GM19035 (cell line): Measurements from ENCODE around the gene IL6R.

Experiments used
- ATAC-seq: cut with Tn5 transposase; IDR thresholded peaks from one replicate; pipeline ENCODE4 v1.9.1; 2021; ENCODE audit not compliant: unreplicated experiment

The IL6R gene

DNA sequence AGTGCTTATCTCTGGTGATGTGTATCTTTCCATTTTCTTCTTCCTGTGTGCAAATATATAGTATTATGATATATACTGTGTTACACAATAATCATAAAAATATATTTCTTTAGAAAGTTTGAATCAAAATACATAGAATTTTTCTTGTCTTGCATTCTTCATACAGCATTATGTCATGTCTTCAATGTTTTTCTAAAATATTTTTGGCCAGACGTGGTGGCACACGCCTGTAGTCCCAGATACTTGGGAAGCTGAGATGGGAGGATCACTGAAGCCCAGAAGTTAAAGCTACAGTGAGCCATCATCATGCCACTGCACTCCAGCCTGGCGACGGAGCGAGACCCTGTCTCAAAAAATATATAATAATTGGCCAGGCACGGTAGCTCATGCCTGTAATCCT, 41.6 kb downstream of the IL6R start:
- ATAC-seq = no peak

DNA sequence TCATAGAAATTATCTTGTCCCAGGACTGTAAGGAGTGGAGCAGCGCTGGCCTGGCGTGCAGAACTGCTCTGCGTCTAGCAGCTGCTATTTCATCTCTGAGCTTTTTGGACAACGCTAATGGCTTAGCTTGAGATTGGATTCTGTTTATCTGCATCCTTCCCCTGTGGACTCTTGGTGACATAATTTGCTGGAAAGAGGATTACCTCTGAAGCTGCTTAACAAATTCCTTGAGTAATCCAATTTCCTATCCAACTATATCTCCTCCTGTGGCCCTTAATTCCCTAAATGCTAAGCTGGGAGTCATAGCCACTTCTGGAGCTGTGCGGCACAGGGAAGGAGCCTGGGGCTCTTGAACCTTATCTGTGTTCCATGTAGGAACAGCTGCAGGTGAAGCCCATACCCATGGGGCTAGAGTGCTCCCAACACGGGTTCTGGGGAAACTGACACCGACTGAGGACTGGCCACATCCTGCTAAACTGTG, 43.2 kb downstream of the IL6R start:
- ATAC-seq = no peak

DNA sequence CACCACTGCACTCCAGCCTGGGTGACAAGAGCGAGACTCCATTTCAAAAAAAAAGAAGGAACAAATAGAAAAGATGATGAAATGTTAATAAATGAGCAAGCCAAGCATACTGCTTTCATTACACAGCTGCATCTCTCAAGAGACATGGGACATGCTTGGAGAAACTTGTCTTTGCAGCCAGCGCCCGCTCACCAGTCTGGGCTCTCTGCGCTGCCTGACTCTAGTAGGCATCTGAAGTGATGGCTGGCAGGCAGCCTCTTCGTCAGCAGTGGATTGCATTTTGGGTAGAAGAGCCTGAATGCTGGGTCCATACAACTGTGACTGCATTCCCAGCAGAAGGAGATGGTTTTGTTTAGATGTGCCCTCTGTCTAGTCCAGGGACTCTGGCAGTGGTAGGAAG, 48.0 kb downstream of the IL6R start:
- no peak for ATAC-seq

DNA sequence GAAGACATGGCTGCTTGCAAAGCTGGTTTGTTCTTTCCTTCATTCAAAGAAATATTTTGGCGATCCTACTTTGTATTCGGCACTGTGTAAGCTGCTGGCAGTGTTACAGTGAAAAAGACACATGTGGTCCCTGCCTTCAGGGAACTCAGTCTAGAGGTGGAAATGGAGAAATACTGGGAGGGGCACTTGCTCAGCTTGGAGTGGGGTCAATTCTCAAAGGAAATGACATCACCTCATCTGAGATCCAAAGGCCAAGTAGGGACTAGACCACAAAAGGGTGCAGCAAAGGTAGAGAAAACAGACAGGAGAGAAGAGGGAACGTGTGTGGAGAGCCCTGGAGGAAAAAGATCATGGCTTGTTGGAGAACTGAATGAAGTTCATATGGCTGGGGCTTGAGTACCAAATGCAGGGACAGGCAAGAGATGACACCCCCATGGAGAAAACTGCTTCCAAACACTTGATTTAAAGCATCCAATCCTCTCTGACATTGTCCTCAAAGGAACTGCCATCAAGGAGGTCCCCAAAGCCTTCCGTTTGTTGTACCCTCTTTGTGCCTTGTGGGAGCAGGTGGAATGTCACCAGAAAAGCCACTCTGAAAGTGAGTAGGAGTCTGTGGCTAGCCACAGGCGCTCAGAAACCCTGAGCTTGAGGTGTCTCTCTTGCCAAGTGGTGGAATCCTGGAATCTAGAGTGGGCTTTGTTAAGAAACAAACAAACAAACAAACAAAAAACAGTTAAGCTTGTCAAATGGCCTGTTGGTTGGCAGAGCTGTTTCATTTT, 48.6 kb downstream of the IL6R start:
- no peak for ATAC-seq

DNA sequence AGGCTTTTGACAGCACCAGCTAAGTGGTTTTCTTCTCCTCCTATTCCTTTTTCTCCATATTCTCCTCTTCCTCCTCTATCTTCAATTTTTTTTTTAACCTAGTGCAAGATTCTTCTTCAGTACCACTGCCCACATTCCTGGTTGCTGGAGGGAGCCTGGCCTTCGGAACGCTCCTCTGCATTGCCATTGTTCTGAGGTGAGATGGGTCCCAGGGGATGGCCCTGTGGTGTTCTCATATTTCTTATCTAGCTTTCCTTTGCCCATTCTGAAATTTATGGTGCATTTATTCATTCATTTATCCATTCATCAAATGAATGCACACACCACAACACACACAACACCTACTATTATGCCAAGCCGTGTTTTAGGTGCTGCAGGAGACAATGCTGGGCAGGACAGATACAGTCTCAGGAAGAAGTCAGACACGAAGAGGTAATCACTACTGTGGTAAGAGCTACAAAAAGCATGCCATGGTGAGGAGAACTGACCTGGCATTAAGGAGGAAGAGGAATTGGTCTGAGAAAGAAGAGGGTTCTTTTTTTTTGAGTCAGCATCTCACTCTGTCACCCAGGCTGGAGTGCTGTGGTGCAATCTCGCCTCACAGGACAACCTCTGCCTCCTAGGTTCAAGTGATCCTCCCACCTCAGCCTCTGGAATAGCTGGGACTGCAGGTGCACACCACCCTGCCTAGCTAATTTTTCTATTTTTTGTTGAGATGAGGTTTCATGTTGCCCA, 49.4 kb downstream of the IL6R start:
- no peak for ATAC-seq

DNA sequence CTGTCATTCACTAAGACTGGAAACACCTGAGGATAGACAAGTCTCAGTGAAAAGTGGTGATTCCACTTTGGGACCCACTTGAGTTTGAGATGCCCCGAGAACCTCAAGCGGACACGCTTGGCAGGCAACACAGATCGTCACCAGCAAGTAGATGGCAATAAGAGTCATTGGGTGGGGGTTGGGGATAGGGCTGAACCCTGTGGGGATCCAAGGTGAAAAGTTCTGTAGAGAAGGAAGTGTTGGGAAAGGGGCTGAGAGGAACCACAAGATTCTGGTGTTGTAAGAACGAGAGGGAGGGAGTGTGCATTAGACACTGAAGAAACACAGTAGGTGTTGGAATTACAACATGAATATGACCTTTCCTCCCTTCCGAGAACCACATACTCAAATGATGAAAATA, 51.5 kb downstream of the IL6R start:
- ATAC-seq = no peak

DNA sequence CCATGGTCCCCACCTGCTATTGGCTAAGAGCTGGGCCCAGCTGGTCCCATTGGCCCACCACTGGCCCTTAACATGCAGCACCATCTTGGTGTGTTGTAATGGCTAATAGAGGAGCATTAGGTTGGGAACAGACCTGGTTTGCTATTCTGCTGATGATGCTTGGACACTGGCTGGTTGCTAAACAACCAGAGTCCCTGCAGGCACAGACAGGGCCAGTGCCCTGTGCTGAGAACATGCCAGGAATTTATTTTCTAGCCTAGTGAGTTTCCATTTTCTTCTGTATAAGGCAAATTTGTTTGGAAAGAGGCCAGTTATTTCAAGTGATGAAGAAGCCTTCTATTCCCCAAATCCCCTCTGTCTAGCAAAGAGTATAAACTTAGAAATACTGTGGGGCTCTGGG, 53.9 kb downstream of the IL6R start:
- no peak for ATAC-seq

DNA sequence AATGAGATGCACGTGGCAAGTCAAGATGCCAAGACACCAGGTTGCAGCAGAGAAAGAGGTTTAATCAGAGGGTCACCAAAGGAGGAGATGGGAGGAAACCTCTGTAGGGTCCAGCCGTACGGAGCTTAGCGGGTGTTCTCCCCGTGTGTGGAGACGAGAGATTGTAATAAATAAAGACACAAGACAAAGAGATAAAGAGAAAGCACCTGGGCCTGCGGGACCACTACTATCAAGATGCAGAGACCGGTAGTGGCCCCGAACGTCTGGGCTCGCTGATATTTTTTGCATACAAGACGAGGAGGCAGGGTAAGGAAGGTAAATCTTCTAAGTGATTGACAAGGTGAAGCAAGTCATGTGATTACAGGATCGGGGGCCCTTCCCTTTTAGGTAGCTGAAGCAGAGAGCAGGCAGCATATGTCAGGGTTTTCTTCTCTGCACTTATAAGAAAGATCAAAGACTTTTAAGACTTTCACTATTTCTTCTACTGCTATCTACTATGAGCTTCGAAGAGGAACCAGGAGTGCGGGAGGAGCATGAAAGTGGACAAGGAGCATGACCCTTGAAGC, 55.6 kb downstream of the IL6R start:
- ATAC-seq = no peak

DNA sequence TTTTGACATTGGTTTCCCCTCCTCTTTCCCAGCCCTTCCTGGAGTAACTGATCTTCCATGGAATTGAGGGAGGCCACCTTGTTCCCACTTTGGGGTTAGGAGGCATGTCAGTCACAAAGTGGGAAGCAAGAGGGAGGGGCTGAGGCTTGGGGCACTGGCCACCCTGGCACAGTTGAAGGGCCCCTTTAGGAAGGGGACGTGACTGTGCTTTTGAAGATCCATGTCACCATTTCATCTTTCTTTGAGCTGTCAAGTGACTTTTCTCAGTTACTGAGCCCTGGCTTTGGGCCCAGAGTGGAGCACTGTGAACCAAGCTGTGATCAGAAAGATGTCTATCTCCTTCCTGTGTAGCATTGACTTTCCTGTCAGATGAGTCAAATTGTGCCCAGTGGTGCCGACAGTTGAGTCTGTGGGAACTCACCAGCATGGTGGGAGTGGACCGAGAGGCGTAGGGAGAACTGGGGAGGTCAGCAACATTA, 58.4 kb downstream of the IL6R start:
- ATAC-seq = no peak

DNA sequence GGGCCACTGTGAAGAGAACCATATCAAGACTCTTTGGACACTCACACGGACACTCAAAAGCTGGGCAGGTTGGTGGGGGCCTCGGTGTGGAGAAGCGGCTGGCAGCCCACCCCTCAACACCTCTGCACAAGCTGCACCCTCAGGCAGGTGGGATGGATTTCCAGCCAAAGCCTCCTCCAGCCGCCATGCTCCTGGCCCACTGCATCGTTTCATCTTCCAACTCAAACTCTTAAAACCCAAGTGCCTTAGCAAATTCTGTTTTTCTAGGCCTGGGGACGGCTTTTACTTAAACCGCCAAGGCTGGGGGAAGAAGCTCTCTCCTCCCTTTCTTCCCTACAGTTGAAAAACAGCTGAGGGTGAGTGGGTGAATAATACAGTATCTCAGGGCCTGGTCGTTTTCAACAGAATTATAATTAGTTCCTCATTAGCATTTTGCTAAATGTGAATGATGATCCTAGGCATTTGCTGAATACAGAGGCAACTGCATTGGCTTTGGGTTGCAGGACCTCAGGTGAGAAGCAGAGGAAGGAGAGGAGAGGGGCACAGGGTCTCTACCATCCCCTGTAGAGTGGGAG, 60.6 kb downstream of the IL6R start:
- ATAC-seq = no peak

DNA sequence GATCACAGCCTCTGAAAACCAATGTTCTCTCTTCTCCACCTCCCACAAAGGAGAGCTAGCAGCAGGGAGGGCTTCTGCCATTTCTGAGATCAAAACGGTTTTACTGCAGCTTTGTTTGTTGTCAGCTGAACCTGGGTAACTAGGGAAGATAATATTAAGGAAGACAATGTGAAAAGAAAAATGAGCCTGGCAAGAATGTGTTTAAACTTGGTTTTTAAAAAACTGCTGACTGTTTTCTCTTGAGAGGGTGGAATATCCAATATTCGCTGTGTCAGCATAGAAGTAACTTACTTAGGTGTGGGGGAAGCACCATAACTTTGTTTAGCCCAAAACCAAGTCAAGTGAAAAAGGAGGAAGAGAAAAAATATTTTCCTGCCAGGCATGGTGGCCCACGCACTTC, 61.1 kb downstream of the IL6R start:
- no peak for ATAC-seq

DNA sequence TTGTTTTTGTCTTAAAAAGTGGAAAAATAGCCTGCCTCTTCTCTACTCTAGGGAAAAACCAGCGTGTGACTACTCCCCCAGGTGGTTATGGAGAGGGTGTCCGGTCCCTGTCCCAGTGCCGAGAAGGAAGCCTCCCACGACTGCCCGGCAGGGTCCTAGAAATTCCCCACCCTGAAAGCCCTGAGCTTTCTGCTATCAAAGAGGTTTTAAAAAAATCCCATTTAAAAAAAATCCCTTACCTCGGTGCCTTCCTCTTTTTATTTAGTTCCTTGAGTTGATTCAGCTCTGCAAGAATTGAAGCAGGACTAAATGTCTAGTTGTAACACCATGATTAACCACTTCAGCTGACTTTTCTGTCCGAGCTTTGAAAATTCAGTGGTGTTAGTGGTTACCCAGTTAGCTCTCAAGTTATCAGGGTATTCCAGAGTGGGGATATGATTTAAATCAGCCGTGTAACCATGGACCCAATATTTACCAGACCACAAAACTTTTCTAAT, 61.8 kb downstream of the IL6R start:
- ATAC-seq = no peak

DNA sequence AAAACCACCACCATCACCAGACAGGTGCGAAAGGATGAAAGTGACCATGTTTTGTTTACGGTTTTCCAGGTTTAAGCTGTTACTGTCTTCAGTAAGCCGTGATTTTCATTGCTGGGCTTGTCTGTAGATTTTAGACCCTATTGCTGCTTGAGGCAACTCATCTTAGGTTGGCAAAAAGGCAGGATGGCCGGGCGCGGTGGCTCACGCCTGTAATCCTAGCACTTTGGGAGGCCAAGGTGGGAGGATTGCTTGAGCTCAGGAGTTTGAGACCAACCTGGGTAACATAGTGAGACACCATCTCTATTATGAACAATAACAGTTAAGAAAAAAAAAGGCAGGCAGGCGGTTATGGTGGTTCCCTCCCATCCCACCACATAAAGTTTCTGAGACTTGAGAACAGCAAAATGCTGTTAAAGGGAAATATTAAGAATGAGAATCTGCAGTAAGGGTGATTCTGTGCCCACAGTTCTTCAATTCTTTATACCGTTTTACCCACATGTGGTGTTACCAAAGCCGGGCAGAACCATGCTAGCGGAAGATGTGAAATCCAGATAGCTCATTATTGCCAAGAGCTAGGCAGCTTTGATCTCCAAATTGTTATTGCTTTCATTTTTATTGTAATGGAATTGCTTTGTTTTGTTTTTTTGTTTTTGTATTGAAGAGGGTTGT, 62.4 kb downstream of the IL6R start:
- no peak for ATAC-seq

DNA sequence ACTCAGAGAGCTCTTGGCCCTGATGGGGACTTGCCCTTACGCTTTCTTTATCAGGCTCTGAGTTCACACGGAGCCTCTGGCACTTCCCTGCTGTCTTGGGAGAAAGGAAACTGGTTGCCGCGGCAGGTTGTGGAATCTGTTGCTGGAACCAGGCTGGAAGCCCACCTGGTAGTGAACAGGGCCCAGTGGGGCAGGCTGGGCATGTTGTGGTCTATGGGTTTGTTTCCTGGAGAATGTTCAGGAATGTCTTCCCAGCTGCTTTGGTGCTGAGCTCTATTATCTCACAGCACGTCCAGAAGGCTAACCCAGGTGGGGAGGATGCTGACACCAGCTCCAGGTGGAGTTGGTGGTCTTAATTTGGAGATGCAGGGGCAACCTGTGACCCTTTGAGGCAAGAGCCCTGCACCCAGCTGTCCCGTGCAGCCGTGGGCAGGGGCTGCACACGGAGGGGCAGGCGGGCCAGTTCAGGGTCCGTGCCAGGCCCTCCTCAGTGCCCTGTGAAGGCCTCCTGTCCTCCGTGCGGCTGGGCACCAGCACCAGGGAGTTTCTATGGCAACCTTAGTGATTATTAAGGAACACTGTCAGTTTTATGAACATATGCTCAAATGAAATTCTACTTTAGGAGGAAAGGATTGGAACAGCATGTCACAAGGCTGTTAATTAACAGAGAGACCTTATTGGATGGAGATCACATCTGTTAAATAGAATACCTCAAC, 63.5 kb downstream of the IL6R start:
- no peak for ATAC-seq

DNA sequence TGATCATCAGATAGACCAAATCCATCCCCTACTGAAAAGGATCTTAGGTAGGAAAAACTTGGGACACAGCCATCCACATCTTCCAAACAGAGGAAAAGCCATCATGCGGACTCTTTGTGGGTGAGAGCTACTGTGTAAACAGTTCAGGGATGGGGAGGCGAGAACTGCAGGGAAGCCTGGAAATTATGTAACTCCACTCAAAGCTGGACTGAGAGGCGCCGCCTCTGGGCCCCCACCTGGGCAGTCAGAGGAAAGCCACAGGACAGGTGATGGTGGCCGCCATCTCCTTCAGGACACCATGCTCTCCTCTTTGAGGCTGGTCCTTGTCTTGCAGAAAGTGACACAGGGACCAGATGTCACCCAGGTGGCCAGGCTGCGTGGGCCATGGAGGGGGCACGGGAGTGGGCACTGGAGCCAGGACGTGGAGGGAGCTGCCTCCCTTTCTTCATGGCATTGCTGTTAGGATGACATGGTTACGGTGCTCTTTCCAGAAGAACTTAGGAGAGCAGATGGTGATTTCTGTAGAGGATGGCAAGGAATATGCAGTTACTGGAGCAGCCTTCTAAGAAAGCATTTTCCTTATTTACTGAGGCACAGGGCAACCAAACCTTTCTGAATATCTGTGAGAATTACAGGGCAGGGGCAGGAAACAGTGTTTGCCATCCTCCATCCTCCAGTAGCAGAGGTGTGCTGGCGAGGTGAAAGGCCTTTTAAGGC, 64.9 kb downstream of the IL6R start:
- ATAC-seq = no peak

DNA sequence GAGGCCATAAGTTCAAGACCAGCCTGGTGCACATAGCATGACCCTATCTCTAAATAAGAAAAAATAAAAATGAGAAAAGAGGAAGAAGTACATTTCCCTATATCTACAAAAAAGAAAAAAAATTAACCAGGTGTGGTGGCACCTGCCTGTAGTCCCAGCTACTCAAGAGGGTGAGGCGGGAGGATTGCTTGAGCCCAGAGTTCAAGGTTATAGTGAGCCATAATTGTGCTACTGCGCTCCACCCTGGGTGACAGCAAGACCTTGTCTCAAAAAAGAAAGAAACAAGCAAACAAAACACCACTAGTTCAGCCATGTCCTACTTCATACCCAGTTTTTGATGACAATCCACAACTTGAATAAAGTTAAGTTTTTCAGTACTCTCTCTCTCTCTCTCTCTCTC, 66.2 kb downstream of the IL6R start:
- ATAC-seq = no peak

DNA sequence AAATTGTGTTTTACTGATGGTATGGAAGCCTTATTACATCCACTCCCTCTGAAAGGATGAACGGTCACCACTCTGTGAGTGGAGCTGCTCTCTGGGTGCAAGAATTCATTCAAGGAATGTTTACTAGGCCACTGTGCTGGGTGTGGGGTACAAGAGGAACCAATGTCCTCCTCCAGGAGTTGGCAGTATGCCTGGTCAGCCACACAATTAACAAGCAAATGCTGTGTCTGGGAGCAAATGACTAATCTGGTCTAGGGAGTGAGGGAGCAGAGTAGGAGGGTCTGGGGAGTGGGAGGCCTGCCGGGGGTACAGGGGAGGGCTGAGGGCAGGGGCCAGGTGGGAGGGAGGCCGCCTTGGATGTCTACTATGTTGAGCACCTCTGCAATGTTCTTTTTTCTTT, 69.7 kb downstream of the IL6R start:
- no peak for ATAC-seq

DNA sequence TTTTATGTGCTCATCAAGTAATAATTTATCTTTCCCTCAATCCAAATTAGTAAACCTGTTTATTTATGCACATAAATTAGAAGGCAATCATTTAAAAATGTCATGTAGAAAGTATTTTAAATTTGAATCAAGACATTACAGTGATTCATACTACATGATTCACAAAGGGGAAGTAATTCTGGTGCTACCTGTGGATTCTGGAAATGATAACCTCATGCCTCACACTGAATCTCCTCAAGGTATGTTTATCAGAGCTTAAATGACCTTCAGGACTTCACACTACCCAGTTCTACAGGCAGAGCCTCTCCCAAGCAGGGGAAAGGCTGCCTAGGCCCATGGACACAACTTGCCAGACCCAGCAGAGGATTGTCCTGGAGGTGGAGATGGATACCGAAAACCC, 71.6 kb downstream of the IL6R start:
- no peak for ATAC-seq

DNA sequence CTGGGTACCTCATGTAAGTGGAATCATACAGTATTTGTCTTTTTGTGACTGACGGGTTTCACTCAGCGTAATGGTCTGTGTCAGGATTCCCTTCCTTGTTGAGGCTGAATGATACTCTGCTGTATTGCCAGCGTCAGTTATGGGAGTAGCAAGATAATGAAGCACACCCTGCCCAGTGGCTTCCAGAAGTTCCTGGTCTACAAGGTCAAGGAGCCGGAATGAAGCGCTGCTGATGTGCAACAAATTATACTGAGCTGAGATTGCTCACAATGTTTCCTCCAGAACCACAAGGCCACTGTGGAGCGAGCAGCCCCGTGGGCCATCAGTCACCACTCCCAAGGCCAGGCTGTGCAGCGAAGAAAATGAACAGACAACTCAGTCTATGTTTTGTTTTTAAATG, 72.9 kb downstream of the IL6R start:
- no peak for ATAC-seq

DNA sequence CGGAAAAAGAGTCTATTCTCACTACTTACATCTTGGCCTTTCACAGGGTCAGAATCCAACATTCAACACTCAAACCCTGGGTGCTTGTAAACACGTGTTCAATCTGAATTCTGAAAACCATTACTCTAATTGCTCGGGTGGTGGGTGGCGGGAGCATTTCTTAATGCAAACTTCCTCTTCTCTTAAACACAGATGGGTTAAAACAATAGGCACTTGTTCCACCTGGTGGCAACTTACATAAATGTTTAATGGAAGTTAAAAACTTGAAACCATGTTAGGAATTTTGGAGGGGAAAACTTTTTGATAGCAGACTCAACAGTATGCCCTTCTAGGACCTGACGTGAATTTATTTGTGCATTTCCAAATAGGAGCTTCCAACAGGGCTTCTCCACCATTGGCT, 73.5 kb downstream of the IL6R start:
- no peak for ATAC-seq
